SK-N-SH (cell line): ENCODE data around the gene JAKMIP1. TPM values are rescaled to one million over a fixed set of nuclear protein-coding genes. Genes with fewer than 3 reads are reported as not detected.

ENCODE experiments used
- CTCF ChIA-PET: fragments of 300-600, 350-600 bp; formaldehyde crosslinking; extraction: SDS; loops from one replicate; lab custom pipeline; 2021; lab: Yijun Ruan, JAX
- POLR2A ChIA-PET: fragments of 350-600 bp; sonication (Branson Sonifier 250); formaldehyde crosslinking; extraction: SDS; loops from one replicate; lab custom pipeline; 2020; ENCODE audit warnings: antibody characterized with exemption, inconsistent platforms; lab: Yijun Ruan, JAX
- DNase-seq: peaks from one replicate; pipeline ENCODE4 v3.0.0; 2012
- H2AFZ ChIP-seq: fragments of 200-600 bp; sonication (generic); 2 replicates; pipeline ENCODE4 v1.8.1; 2016; ENCODE audit warnings: antibody characterized with exemption, mild to moderate bottlenecking, low read depth
- H3F3A ChIP-seq: fragments of 200-600 bp; sonication (generic); replicated peaks from 2 replicates; pipeline ENCODE3; 2016; ENCODE audit warnings: antibody characterized with exemption, mild to moderate bottlenecking; ENCODE audit not compliant: insufficient read depth
- H3K27ac ChIP-seq, 2 experiments: fragments of 200-500 bp in 1 of 2; fragments of 200-600 bp in 1 of 2; sonication (Bioruptor generic) in 1 of 2; sonication (generic), shearing (Covaris generic) in 1 of 2; 2 replicates each; pipeline versions ENCODE4 v1.5.1 to v1.6.1; 2014 to 2016; ENCODE audit warnings: low read depth in 2 of 2, inconsistent platforms in 1 of 2, low read length in 1 of 2, mild to moderate bottlenecking in 1 of 2, mixed read lengths in 1 of 2
- H3K27me3 ChIP-seq: fragments of 200-600 bp; sonication (generic), shearing (Covaris generic); 2 replicates; pipeline ENCODE4 v1.6.1; 2016; ENCODE audit warnings: mixed run types; ENCODE audit not compliant: insufficient read depth
- H3K36me3 ChIP-seq, 2 experiments: fragments of 200-500 bp in 1 of 2; fragments of 200-600 bp in 1 of 2; sonication (Bioruptor generic) in 1 of 2; sonication (generic) in 1 of 2; replicated peaks in 1 of 2; 2 replicates each; pipeline versions ENCODE3 to v1.5.1; 2014 to 2016; ENCODE audit warnings: low read length in 1 of 2, mild to moderate bottlenecking in 1 of 2; ENCODE audit not compliant: insufficient read depth in 2 of 2, control insufficient read depth in 1 of 2
- H3K4me1 ChIP-seq, 2 experiments: fragments of 200-500 bp in 1 of 2; fragments of 200-600 bp in 1 of 2; sonication (Bioruptor generic) in 1 of 2; sonication (generic), shearing (Covaris generic) in 1 of 2; 2 replicates each; pipeline versions ENCODE4 v1.5.1 to v1.6.1; 2014 to 2016; ENCODE audit warnings: low read depth in 1 of 2, low read length in 1 of 2, mixed run types in 1 of 2; ENCODE audit not compliant: insufficient read depth in 2 of 2, control insufficient read depth in 1 of 2
- H3K4me2 ChIP-seq: fragments of 200-600 bp; sonication (generic), shearing (Covaris generic); 2 replicates; pipeline ENCODE4 v1.6.1; 2017; ENCODE audit warnings: mixed run types
- H3K4me3 ChIP-seq, 2 experiments: fragments of 200-500 bp in 1 of 2; fragments of 200-600 bp in 1 of 2; sonication (Bioruptor generic) in 1 of 2; sonication (generic), shearing (Covaris generic) in 1 of 2; 2 replicates each; pipeline versions ENCODE4 v1.5.1 to v1.8.1; 2014 to 2016; ENCODE audit warnings: low read depth in 2 of 2, inconsistent platforms in 1 of 2, low read length in 1 of 2, mild to moderate bottlenecking in 1 of 2, mixed read lengths in 1 of 2, moderate library complexity in 1 of 2
- H3K79me2 ChIP-seq: fragments of 200-600 bp; sonication (generic); 2 replicates; pipeline ENCODE4 v1.8.1; 2017; ENCODE audit warnings: mild to moderate bottlenecking; ENCODE audit not compliant: insufficient read depth
- H3K9ac ChIP-seq: fragments of 200-600 bp; sonication (generic); 2 replicates; pipeline ENCODE4 v1.6.1; 2017; ENCODE audit warnings: mixed run types
- H3K9me2 ChIP-seq: fragments of 200-600 bp; sonication (generic); 2 replicates; pipeline ENCODE4 v1.6.1; 2017; ENCODE audit warnings: mixed run types
- H3K9me3 ChIP-seq: fragments of 200-600 bp; sonication (generic); 2 replicates; pipeline ENCODE4 v1.6.1; 2017; ENCODE audit warnings: mixed run types, mild to moderate bottlenecking, moderate library complexity
- H4K20me1 ChIP-seq: fragments of 200-600 bp; sonication (generic); 2 replicates; pipeline ENCODE4 v1.6.1; 2017; ENCODE audit warnings: mild to moderate bottlenecking, mixed run types; ENCODE audit not compliant: insufficient read depth
- CHD2 ChIP-seq: fragments of 150-350 bp; IDR thresholded peaks from 2 replicates; pipeline ENCODE4 v1.6.1; 2018; ENCODE audit warnings: low read length; ENCODE audit not compliant: partially characterized antibody
- ELF1 ChIP-seq: IDR thresholded peaks from 2 replicates; pipeline ENCODE4 v1.4.0; 2012
- FOXM1 ChIP-seq: IDR thresholded peaks from 2 replicates; pipeline ENCODE4 v1.4.0; 2012; ENCODE audit warnings: low read depth, mild to moderate bottlenecking
- GATA2 ChIP-seq: sonication (generic); formaldehyde crosslinking; IDR thresholded peaks from 2 replicates; pipeline ENCODE4 v1.5.0; 2020; ENCODE audit warnings: mild to moderate bottlenecking, missing genetic modification reagents
- MEF2A ChIP-seq: IDR thresholded peaks from 2 replicates; pipeline ENCODE4 v1.4.0; 2012; ENCODE audit warnings: low read depth, borderline replicate concordance
- MXI1 ChIP-seq: IDR thresholded peaks from 2 replicates; pipeline ENCODE4 v1.6.1; 2012; ENCODE audit warnings: mild to moderate bottlenecking, low read depth, low read length, improper control_type of control experiment
- NFIC ChIP-seq: IDR thresholded peaks from 2 replicates; pipeline ENCODE4 v1.4.0; 2012; ENCODE audit warnings: borderline replicate concordance
- NRF1 ChIP-seq: IDR thresholded peaks from 2 replicates; pipeline ENCODE4 v1.6.1; 2012; ENCODE audit warnings: low read depth, mild to moderate bottlenecking, low read length
- RCOR1 ChIP-seq: fragments of 150-350 bp; IDR thresholded peaks from 2 replicates; pipeline ENCODE4 v1.6.1; 2017; ENCODE audit warnings: antibody characterized with exemption, low read length
- SIN3A ChIP-seq: IDR thresholded peaks from 2 replicates; pipeline ENCODE4 v1.6.1; 2012; ENCODE audit warnings: low read depth, mild to moderate bottlenecking, low read length, moderate library complexity, borderline replicate concordance
- SMC3 ChIP-seq: IDR thresholded peaks from 2 replicates; pipeline ENCODE4 v1.6.1; 2012; ENCODE audit warnings: low read depth, low read length, improper control_type of control experiment
- TAF1 ChIP-seq: IDR thresholded peaks from 2 replicates; pipeline ENCODE4 v1.6.1; 2012; ENCODE audit warnings: low read depth, mild to moderate bottlenecking, low read length, moderate library complexity, borderline replicate concordance
- WGBS: methylation state at CpG from one replicate; pipeline ENCODE4 v1.1.6; 2017; ENCODE audit warnings: low lambda C conversion rate; 5-methylcytosine and 5-hydroxymethylcytosine counted together
- polyA plus RNA-seq, 3 experiments: library from polyadenylated mRNA; depleted of rRNA; stranded (reverse); fragments of >200 nt; gene quantifications; 2 replicates each; pipeline ENCODE4 v1.2.3, GENCODE V29; 2012
- TF ChIP-seq, protein P1 (sequence below): IDR thresholded peaks from 2 replicates; pipeline ENCODE4 v1.4.0; 2012; ENCODE audit warnings: low read depth, borderline replicate concordance
- TF ChIP-seq, protein P2 (sequence below): fragments of 150-350 bp; IDR thresholded peaks from 2 replicates; pipeline ENCODE4 v1.6.1; 2017; ENCODE audit warnings: antibody characterized with exemption, low read length, low read depth, borderline replicate concordance
- TF ChIP-seq, protein P3 (sequence below): IDR thresholded peaks from 2 replicates; pipeline ENCODE4; 2012
- TF ChIP-seq, protein P4 (sequence below): fragments of 150-350 bp; IDR thresholded peaks from 2 replicates; pipeline ENCODE4 v1.6.1; 2016; ENCODE audit warnings: mild to moderate bottlenecking, low read depth, low read length
- TF ChIP-seq, protein P5 (sequence below): fragments of 200-600 bp; sonication (generic); IDR thresholded peaks from 2 replicates; pipeline ENCODE4 v1.6.1; 2017; ENCODE audit warnings: antibody characterized with exemption, mild to moderate bottlenecking, moderate library complexity

JAKMIP1 gene
- polyA plus RNA-seq, 1 of the 3 experiments (the other 2 are of a cell fraction): 0.54 TPM

DNA sequence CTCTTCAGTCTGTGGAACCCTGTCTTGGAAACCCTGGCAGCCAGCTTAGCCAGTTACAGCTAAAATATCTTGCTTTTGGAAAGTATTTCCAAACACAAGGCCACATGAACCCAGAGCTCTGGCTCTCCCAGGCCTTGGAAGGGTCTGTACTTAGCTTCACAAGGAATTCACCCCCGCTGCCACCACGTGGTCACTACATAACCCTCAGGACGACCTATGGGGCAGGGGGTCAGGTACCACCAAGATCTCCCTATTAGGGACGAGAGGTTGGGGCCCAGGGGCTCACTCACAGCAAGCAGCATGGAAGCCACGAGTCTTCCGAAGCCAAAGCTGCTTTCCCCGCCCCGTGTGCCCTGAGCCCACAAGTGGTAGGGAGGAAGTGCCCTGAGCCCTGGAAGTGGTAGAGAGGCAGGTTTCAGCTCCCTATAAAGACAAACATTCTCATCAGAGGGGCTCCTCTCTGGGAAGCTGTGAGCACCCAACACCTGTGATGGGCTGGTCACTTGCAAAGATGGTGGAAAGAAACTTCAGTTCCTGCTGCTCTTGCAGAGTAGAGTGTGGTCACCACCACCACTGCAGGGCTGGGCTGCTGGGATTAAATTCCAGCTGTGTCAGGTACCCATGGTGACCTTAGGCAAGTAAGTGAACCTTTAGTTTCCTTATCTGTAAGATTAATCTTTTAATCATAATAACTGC, 4.7 kb upstream of the JAKMIP1 start:
- DNase-seq: no peak
- TF ChIP-seq RCOR1 (no peak), NRF1 (no peak), SIN3A (no peak), FOXM1 (no peak), MXI1 (no peak), CHD2 (no peak), NFIC (no peak), ELF1 (no peak), TAF1 (no peak), SMC3 (no peak)
- TF ChIP-seq, protein P1, sequence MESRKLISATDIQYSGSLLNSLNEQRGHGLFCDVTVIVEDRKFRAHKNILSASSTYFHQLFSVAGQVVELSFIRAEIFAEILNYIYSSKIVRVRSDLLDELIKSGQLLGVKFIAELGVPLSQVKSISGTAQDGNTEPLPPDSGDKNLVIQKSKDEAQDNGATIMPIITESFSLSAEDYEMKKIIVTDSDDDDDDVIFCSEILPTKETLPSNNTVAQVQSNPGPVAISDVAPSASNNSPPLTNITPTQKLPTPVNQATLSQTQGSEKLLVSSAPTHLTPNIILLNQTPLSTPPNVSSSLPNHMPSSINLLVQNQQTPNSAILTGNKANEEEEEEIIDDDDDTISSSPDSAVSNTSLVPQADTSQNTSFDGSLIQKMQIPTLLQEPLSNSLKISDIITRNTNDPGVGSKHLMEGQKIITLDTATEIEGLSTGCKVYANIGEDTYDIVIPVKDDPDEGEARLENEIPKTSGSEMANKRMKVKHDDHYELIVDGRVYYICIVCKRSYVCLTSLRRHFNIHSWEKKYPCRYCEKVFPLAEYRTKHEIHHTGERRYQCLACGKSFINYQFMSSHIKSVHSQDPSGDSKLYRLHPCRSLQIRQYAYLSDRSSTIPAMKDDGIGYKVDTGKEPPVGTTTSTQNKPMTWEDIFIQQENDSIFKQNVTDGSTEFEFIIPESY: no peak
- TF ChIP-seq, protein P2, sequence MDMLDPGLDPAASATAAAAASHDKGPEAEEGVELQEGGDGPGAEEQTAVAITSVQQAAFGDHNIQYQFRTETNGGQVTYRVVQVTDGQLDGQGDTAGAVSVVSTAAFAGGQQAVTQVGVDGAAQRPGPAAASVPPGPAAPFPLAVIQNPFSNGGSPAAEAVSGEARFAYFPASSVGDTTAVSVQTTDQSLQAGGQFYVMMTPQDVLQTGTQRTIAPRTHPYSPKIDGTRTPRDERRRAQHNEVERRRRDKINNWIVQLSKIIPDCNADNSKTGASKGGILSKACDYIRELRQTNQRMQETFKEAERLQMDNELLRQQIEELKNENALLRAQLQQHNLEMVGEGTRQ: no peak
- TF ChIP-seq, protein P3, sequence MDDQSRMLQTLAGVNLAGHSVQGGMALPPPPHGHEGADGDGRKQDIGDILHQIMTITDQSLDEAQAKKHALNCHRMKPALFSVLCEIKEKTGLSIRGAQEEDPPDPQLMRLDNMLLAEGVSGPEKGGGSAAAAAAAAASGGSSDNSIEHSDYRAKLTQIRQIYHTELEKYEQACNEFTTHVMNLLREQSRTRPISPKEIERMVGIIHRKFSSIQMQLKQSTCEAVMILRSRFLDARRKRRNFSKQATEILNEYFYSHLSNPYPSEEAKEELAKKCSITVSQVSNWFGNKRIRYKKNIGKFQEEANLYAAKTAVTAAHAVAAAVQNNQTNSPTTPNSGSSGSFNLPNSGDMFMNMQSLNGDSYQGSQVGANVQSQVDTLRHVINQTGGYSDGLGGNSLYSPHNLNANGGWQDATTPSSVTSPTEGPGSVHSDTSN: no peak
- Histone ChIP-seq H3K4me3 (no peak overlapping the region), H3K27ac (no peak overlapping the region), H4K20me1 (no peaks in the 10 kb centered on the region), H3K4me2 (no peak overlapping the region), H3K27me3 (no peaks in the 10 kb centered on the region), H3K9me2 (no peaks in the 10 kb centered on the region), H3K36me3 (no peaks in the 10 kb centered on the region), H3K79me2 (no peaks in the 10 kb centered on the region), H2AFZ (no peak overlapping the region), H3K9ac (no peak overlapping the region), H3F3A (no peaks in the 10 kb centered on the region), H3K9me3 (no peaks in the 10 kb centered on the region), H3K4me1 (peaks cover 0 to 13% of the 10 kb centered on the region in 2 experiments; a peak in 1 of 4 replicates)
- POLR2A ChIA-PET: interaction anchor here (0.6 kb wide), 1 partner anchor 385 kb away, joined by 5 read pairs; no protein-coding TSS in a partner anchor
- no CpG with 5 or more reads among the region's 8 CpGs for WGBS
- CTCF ChIA-PET: interaction anchor here (0.7 to 2.5 kb wide), 3 partner anchors 45 to 207 kb away, joined by 4 to 10 read pairs (median 5); no protein-coding TSS in a partner anchor

DNA sequence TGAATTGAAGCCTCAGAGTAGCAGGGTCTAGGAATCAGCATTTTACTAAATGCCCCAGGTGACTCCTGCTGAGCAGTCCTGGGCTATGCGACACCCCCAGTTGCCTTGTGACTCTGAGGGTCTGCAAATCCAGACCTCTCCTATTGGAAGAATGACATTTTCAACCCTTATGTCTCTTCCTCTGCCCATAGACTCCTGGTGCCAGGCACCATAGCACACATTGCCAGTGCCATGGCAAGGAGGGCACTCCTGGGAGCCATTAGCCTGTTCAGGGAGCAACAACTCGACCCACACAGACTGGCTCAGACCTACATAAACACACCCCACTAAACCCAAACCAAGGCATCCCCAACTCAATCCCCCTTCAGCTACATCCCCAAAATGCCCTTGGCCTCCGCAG, 3.7 kb upstream of the JAKMIP1 start:
- Histone ChIP-seq H3K27ac (no peak overlapping the region), H3K9me2 (no peaks in the 10 kb centered on the region), H3K9ac (no peak overlapping the region), H3F3A (no peaks in the 10 kb centered on the region), H4K20me1 (no peaks in the 10 kb centered on the region), H3K36me3 (no peaks in the 10 kb centered on the region), H3K4me3 (no peak overlapping the region), H3K27me3 (no peaks in the 10 kb centered on the region), H3K9me3 (no peaks in the 10 kb centered on the region), H3K79me2 (no peaks in the 10 kb centered on the region), H3K4me1 (peaks cover 0 to 13% of the 10 kb centered on the region in 2 experiments; a peak in 1 of 4 replicates), H3K4me2 (no peak overlapping the region), H2AFZ (no peak overlapping the region)
- ChIA-PET CTCF (interaction anchor here (2.5 kb wide), 1 partner anchor 206 kb away, joined by 10 read pairs; no protein-coding TSS in a partner anchor), POLR2A (no interaction called here)
- DNase-seq: no peak
- 29% methylated on average over 2 of the region's 3 CpGs for WGBS
- TF ChIP-seq GATA2 (CRISPR knock-in tag): no peak
- TF ChIP-seq, protein P4, sequence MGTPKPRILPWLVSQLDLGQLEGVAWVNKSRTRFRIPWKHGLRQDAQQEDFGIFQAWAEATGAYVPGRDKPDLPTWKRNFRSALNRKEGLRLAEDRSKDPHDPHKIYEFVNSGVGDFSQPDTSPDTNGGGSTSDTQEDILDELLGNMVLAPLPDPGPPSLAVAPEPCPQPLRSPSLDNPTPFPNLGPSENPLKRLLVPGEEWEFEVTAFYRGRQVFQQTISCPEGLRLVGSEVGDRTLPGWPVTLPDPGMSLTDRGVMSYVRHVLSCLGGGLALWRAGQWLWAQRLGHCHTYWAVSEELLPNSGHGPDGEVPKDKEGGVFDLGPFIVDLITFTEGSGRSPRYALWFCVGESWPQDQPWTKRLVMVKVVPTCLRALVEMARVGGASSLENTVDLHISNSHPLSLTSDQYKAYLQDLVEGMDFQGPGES: no peak
- TF ChIP-seq, protein P5, sequence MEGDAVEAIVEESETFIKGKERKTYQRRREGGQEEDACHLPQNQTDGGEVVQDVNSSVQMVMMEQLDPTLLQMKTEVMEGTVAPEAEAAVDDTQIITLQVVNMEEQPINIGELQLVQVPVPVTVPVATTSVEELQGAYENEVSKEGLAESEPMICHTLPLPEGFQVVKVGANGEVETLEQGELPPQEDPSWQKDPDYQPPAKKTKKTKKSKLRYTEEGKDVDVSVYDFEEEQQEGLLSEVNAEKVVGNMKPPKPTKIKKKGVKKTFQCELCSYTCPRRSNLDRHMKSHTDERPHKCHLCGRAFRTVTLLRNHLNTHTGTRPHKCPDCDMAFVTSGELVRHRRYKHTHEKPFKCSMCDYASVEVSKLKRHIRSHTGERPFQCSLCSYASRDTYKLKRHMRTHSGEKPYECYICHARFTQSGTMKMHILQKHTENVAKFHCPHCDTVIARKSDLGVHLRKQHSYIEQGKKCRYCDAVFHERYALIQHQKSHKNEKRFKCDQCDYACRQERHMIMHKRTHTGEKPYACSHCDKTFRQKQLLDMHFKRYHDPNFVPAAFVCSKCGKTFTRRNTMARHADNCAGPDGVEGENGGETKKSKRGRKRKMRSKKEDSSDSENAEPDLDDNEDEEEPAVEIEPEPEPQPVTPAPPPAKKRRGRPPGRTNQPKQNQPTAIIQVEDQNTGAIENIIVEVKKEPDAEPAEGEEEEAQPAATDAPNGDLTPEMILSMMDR: no peak
- TF ChIP-seq, protein P2: no peak
- TF ChIP-seq MEF2A: no peak
